ENCODE measurements around the gene RGPD3.
"Not testable (repeated sequence)": the region's sequence is repeated elsewhere in the genome, so short reads cannot be mapped to it uniquely, and the experiment has no call there.

The RGPD3 gene

DNA sequence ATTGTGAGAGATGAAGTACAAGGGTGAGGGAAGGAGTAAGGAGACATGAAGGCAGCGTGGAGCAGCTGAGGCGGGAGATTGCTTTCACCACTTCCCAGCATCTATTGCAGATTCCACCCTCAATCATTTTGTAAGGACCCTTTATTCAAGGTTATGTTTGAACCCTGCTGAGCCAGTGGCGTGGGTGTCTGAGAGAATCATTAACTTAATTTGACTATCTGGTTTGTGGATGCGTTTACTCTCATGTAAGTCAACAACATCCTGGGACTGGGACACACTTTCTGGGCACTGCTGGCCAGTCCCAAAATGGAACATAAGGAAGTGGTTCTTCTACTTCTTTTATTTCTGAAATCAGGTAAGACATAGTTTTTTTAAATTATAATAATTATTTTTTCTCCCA lies 86.3 kb downstream of the RGPD3 start:
- CTCF ChIA-PET, DNase-seq, H3K36me3 Mint-ChIP-seq, H3K4me1 Mint-ChIP-seq, H3K27ac Mint-ChIP-seq, H3K9me3 Mint-ChIP-seq, H3K4me3 Mint-ChIP-seq: not testable (repeated sequence)
- H3K27me3 Mint-ChIP-seq, result peaks cover 18% of the 10 kb centered on the region

GRCh38 chr2:106379567-106379966 lies 88.6 kb downstream of the RGPD3 start:
- H3K4me3 Mint-ChIP-seq, H3K9me3 Mint-ChIP-seq, DNase-seq, H3K27me3 Mint-ChIP-seq, CTCF ChIA-PET, H3K27ac Mint-ChIP-seq, H3K4me1 Mint-ChIP-seq, H3K36me3 Mint-ChIP-seq: not testable (repeated sequence)

- H3K9me3 Mint-ChIP-seq, CTCF ChIA-PET, DNase-seq, H3K27me3 Mint-ChIP-seq, H3K4me3 Mint-ChIP-seq, H3K27ac Mint-ChIP-seq, H3K4me1 Mint-ChIP-seq, H3K36me3 Mint-ChIP-seq: not testable (repeated sequence)
Observed at GRCh38 chr2:106369182-106369581, 99.0 kb downstream of the RGPD3 start.

GRCh38 chr2:106366204-106366885 lies 101.9 kb downstream of the RGPD3 start:
- Mint-ChIP-seq H3K4me3 (no peak overlapping the region), H3K36me3 (no peaks in the 10 kb centered on the region), H3K9me3 (no peaks in the 10 kb centered on the region), H3K27me3 (peaks cover 14% of the 10 kb centered on the region), H3K4me1 (no peaks in the 10 kb centered on the region), H3K27ac (no peak overlapping the region)
- CTCF ChIA-PET, result interaction anchor here (0.7 kb wide), 1 partner anchor 9 kb away, joined by 3 read pairs; no protein-coding TSS in a partner anchor
- DNase-seq, result no peak

DNA sequence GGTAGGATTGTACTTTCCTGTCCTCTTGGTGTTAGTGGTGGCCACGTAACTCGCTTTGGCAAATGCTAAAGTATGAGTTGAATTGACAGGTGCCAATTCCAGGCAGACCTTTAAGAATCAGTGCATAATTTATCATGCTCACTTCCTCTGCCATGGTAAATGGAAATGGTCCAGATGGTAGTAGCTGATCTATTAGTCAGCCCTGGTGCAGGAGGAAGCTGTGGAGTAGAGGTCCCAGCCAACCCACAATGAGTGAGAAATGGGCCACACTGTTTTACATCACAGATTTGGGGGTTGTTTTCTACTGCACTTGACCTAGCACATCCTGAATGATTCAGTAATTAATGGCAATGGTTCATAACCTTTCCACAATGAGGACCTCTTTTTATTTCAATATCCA lies 104.4 kb downstream of the RGPD3 start:
- Mint-ChIP-seq H3K9me3 (no peaks in the 10 kb centered on the region), H3K27me3 (peaks cover 22% of the 10 kb centered on the region), H3K27ac (no peak overlapping the region), H3K4me3 (no peak overlapping the region), H3K4me1 (no peaks in the 10 kb centered on the region), H3K36me3 (no peaks in the 10 kb centered on the region)
- DNase-seq, result no peak
- CTCF ChIA-PET, result no interaction called here

GRCh38 chr2:106362789-106363188 lies 105.4 kb downstream of the RGPD3 start:
- Mint-ChIP-seq H3K4me1 (peaks cover 3% of the 10 kb centered on the region), H3K36me3 (no peaks in the 10 kb centered on the region), H3K4me3 (no peak overlapping the region), H3K9me3 (no peaks in the 10 kb centered on the region), H3K27me3 (peaks cover 23% of the 10 kb centered on the region), H3K27ac (no peak overlapping the region)
- DNase-seq, result no peak
- CTCF ChIA-PET, result no interaction called here

- no peaks in the 10 kb centered on the region for H3K9me3 Mint-ChIP-seq
- H3K27ac Mint-ChIP-seq, result no peak overlapping the region
- CTCF ChIA-PET, result no interaction called here
- H3K4me1 Mint-ChIP-seq, result peaks cover 4% of the 10 kb centered on the region
- no peak overlapping the region for H3K4me3 Mint-ChIP-seq
- peaks cover 26% of the 10 kb centered on the region for H3K27me3 Mint-ChIP-seq
- H3K36me3 Mint-ChIP-seq, result no peaks in the 10 kb centered on the region
- DNase-seq, result no peak
Observed at GRCh38 chr2:106359512-106359911, 108.7 kb downstream of the RGPD3 start.

DNA sequence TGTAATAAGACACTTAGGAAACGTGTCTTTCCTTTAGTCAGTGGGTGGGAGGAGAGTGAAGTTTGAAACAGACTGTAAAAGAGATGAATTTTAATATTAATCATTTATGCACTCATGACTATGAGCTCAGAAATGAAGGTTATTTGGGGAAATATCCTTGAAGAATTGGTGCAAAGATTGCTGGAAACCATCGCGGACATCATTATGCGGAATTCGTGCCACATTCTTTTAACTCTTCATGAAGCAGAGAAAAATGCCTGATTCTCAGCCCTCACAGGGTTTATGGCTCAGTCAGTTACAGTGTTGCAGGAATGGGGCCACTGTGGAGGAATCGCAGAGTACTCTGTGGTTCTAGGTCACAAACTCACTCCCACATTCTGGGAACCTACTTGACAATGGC lies 109.7 kb downstream of the RGPD3 start:
- Mint-ChIP-seq H3K4me1 (peaks cover 4% of the 10 kb centered on the region), H3K27me3 (peaks cover 22% of the 10 kb centered on the region), H3K27ac (no peak overlapping the region), H3K9me3 (no peaks in the 10 kb centered on the region), H3K4me3 (no peak overlapping the region), H3K36me3 (no peaks in the 10 kb centered on the region)
- CTCF ChIA-PET, result no interaction called here
- DNase-seq, result no peak

DNA sequence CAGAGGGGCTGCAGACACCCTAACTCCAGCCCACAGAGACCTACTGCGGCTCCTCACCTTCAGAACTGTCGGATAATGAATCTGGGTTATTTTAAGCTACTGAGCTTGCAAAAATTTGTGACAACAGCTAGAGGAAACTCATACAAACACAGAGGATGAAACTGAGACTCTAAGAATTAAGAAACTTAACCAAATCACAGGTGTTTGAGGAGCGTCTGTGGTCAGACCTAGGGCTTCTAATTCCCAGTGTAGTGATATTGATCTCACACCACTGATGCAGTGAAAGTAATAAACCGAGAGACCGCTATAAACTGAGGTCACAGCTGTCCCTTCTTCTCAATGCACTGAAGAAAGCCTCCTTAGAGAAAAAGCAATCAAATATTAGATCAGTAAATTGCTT lies 110.1 kb downstream of the RGPD3 start:
- Mint-ChIP-seq H3K27me3 (peaks cover 18% of the 10 kb centered on the region), H3K27ac (no peak overlapping the region), H3K4me3 (no peak overlapping the region), H3K36me3 (no peaks in the 10 kb centered on the region), H3K4me1 (peaks cover 4% of the 10 kb centered on the region), H3K9me3 (no peaks in the 10 kb centered on the region)
- no peak for DNase-seq
- CTCF ChIA-PET, result no interaction called here

GRCh38 chr2:106356291-106356690 lies 111.9 kb downstream of the RGPD3 start:
- H3K4me3 Mint-ChIP-seq, result no peak overlapping the region
- no peak overlapping the region for H3K27ac Mint-ChIP-seq
- CTCF ChIA-PET, result interaction anchor here (0.6 kb wide), 1 partner anchor 30 kb away, joined by 3 read pairs; no protein-coding TSS in a partner anchor
- H3K9me3 Mint-ChIP-seq, result no peaks in the 10 kb centered on the region
- no peaks in the 10 kb centered on the region for H3K36me3 Mint-ChIP-seq
- peaks cover 4% of the 10 kb centered on the region for H3K4me1 Mint-ChIP-seq
- peaks cover 12% of the 10 kb centered on the region for H3K27me3 Mint-ChIP-seq
- no peak for DNase-seq

DNA sequence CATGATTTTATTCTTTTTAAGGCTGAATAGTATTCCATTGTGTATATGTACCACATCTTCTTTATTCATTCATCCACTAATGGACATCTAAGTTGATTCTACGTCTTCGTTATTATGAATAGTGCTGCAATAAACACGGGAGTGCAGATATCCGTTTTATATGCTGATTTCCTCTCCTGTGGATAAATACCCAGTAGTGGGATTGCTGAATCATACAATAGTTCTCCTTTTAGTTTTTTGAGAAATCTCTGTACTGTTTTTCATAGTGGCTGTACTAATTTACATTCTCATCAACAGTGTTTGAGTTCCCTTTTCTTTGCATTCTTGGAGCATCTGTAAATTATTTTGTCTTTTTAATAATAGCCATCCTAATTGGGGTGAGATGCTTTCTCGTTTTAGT lies 114.5 kb downstream of the RGPD3 start:
- Mint-ChIP-seq H3K27ac (no peak overlapping the region), H3K4me1 (peaks cover 4% of the 10 kb centered on the region), H3K27me3 (peaks cover 3% of the 10 kb centered on the region), H3K4me3 (no peak overlapping the region), H3K36me3 (no peaks in the 10 kb centered on the region), H3K9me3 (no peaks in the 10 kb centered on the region)
- CTCF ChIA-PET, result no interaction called here
- DNase-seq, result no peak

- H3K4me3 Mint-ChIP-seq, result no peak overlapping the region
- H3K27ac Mint-ChIP-seq, result no peak overlapping the region
- DNase-seq, result no peak
- H3K9me3 Mint-ChIP-seq, result no peaks in the 10 kb centered on the region
- CTCF ChIA-PET, result no interaction called here
- H3K4me1 Mint-ChIP-seq, result no peaks in the 10 kb centered on the region
- H3K27me3 Mint-ChIP-seq, result peaks cover 3% of the 10 kb centered on the region
- H3K36me3 Mint-ChIP-seq, result no peaks in the 10 kb centered on the region
Observed at GRCh38 chr2:106350980-106351379, 117.2 kb downstream of the RGPD3 start.

DNA sequence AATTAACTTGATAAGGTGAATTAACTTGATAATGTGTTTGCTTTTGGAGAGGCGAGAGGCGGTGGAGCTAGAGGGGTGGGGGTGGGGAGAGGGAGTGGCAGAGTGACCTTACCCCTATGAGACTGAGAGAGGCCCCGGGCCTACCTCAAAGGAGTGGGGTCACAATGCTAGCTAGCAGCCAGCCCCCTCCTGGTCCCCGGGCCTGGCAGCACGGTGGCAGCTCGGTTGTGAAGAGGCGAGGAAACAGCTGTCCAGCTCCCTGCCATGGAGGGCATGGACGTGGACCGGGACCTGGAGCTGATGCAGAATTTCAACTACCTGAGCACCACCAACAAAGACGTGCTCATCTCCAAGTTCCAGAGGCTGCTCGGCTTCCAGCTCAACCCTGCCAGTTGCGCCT lies 123.9 kb downstream of the RGPD3 start:
- no peaks in the 10 kb centered on the region for H3K9me3 Mint-ChIP-seq
- H3K4me3 Mint-ChIP-seq, result no peak overlapping the region
- no peaks in the 10 kb centered on the region for H3K36me3 Mint-ChIP-seq
- CTCF ChIA-PET, result no interaction called here
- no peak for DNase-seq
- no peaks in the 10 kb centered on the region for H3K4me1 Mint-ChIP-seq
- H3K27ac Mint-ChIP-seq, result no peak overlapping the region
- H3K27me3 Mint-ChIP-seq, result no peaks in the 10 kb centered on the region

DNA sequence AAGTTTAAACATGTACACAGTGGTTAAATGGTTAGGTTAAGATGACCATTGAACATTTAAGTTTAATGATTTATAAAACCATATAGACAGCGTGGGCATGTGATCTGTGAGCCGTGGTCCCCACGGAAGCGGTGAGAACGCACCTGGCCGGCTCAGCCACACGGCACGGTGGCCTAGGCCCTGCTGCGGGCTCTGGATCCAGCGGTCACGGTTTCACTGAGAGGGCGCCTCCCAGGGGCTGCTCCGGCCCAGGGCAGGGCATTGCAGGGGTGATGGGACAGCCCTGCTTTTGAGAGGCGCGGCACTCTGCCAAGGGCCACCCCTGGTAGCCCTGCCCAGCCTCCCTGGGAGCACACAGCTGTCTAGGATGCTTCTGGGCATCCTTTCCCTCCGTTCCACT lies 124.9 kb downstream of the RGPD3 start:
- H3K36me3 Mint-ChIP-seq, result no peaks in the 10 kb centered on the region
- CTCF ChIA-PET, result no interaction called here
- no peaks in the 10 kb centered on the region for H3K27me3 Mint-ChIP-seq
- H3K27ac Mint-ChIP-seq, result no peak overlapping the region
- no peak for DNase-seq
- no peak overlapping the region for H3K4me3 Mint-ChIP-seq
- H3K9me3 Mint-ChIP-seq, result no peaks in the 10 kb centered on the region
- H3K4me1 Mint-ChIP-seq, result no peaks in the 10 kb centered on the region

DNA sequence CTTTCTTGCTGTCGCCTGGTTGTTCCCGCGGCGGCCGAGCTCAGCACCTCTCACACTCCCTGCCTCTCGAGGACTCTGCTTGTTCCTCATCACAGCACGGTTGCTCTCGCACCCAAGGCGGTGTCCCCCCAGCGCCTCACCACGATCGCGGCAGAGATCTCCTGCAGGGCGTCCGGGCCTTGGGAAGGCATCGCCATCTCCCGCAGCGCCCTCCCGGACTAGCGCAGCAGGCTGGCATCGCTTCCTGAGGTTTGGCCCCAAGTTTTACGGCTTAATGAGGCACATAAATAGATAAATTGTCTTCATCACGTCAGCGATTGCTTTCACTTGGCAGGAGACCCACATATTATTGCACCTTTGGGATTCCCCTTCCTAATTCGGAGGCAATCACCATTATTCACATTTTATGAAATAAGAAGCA lies 125.4 kb downstream of the RGPD3 start:
- CTCF ChIA-PET, result no interaction called here
- Mint-ChIP-seq H3K4me1 (no peaks in the 10 kb centered on the region), H3K36me3 (no peaks in the 10 kb centered on the region), H3K4me3 (no peak overlapping the region), H3K27ac (no peak overlapping the region), H3K9me3 (no peaks in the 10 kb centered on the region), H3K27me3 (no peaks in the 10 kb centered on the region)
- no peak for DNase-seq

DNA sequence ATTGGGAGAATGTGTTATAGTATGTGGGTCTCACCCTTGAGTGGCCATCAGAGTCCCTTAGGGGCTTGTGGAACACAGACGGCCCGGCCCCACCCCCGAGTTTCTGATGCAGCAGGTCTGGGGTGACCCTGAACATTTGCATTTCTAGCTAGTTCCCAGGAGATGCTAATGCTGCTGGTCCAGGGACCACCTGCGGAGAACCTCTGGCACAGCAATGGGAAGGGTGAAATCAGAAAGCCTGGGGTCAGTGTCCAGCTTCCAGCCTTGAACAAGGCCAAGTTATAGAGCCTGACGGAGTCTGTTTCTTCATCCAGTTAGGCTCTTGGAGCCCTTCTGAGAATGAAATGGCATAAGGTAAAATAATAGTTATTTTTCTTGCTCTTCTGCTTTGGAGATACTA lies 126.5 kb downstream of the RGPD3 start:
- no peak overlapping the region for H3K27ac Mint-ChIP-seq
- no peak for DNase-seq
- H3K4me3 Mint-ChIP-seq, result no peak overlapping the region
- peaks cover 3% of the 10 kb centered on the region for H3K27me3 Mint-ChIP-seq
- no peaks in the 10 kb centered on the region for H3K4me1 Mint-ChIP-seq
- H3K36me3 Mint-ChIP-seq, result no peaks in the 10 kb centered on the region
- CTCF ChIA-PET, result no interaction called here
- H3K9me3 Mint-ChIP-seq, result no peaks in the 10 kb centered on the region
